GM18502 (cell line): ENCODE results near the gene NOL4L.
"Not testable (repeated sequence)": the region's sequence is repeated elsewhere in the genome, so short reads cannot be mapped to it uniquely, and the experiment has no call there.

ENCODE experiments used
- ATAC-seq: cut with Tn5 transposase; IDR thresholded peaks from one replicate; pipeline ENCODE4 v1.9.1; 2021; ENCODE audit warnings: mild to moderate bottlenecking; ENCODE audit not compliant: unreplicated experiment, poor library complexity

NOL4L gene

DNA sequence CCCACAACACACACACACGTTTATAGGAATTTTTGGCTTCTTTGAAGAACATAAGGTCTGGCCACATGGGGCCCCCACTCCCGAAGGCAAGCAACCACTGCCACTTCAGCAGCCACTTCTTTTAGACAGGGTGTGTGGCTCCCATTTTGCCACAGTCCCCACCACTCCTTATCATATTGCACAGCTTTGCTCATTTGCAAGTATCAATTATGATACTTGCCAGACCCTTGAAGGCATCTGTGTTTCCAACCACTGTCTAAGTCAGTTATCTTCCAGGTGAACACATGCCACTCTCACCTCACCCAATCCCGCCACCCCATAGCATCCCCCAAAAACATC, 73.1 kb downstream of the NOL4L start:
- ATAC-seq = no peak

DNA sequence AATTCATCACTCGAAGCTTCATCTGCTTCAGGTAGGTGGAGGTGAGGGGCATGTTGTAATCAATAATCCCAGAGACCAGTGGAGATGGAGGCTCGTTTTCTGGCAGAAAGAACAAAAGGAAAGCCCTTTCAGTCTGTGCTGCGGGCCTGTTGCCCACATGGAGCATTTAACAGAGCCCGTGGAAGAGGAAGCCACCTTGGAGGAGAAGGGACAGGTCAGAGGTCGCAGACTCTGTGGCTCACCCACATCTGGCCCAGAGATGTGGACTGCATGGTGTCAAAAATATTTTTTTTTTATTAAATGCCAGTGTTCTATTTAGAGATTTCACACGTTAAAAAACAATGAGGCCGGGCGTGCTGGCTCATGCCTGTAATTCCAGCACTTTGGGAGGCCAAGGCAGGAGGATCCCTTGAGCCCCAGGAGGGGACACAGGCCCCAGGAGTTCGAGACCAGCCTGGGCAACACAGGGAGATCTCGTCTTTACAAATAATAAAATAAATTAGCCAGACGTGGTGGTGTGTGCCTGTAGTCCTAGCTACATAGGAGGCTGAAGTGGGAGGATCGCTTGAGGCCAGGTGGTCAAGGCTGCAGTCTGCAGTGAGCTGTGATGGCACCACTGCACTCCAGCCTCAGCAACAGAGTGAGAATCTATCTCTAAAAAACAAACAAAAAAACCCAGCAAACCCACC, 73.6 kb downstream of the NOL4L start:
- no peak for ATAC-seq

DNA sequence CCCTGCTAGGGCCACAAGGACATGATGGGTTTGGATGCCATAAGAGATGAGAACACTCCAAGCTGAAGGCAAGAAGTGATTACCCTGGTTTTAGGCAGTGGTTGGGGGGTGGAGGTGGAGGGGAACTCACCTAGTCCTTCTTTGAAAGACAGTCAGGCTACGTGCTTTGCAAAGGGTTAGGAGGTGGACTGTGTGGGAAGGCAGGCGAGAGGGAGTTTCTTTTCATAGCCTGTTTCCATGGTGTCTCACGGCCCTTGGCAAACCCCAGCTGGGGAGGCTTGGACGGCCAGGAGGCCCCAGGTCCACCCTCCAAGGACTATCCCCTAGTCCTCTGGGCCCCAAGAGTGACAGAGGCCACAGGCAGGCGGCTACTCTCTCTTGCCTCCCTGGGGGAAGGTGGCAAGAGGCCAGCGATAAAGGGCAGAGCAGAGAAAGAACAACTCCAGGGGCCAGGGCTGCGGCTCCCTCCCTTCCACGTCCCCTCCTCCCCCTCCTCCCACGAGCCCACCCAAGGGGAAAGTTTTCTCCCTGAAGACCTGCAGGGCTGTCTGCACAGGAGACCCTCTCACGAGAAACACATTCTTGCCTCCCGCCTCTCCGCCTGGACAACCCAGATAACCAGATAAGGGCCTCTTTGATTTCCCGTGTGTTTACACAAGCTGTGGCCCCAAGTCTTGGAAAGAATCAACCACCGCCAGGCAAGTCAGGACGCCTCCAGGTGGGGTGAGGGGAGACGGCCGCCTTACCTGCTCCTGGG, 74.4 kb downstream of the NOL4L start:
- ATAC-seq = no peak

DNA sequence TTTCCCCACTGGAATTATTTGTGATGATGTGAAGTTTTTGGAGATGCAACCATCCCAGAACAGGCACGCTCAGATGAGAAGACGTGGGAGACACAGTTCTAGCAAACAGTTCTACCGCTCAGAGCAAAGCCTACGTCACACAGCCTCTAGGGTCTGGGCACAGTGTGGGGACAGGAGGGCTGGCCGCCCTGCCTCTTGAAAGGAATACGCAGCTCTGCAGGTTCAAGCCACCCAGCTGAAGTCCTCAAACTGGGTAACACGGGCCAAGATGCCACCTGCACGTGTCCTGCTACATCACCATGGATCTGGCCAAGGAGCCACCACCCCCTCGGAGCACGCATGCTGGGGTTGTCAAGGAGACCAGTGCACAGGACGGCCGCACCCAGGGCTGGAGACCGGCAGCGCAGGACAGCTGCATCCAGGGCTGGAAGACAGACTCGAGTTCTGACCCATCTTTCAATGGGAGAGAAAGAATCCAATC, 75.0 kb downstream of the NOL4L start:
- no peak for ATAC-seq

DNA sequence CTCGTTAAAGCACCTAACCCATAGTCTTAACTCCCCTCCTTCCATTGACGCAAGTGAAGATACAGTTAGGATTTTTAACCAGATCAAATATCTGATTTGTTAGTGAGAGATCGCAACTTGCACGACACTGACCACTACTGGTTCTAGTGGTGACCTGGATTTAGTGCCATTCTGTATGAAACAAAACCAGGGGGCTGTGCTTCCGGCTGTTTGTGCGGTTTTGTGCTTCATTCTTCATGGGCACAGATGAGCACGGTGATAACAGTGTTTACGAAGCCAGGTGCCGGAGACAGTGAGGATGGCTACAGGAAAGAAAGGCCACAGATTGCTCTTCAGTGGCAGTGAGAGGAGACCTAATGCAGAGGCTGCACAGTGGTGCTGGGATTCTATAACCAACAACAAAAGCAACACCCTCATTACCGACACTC, 75.5 kb downstream of the NOL4L start:
- no peak for ATAC-seq

DNA sequence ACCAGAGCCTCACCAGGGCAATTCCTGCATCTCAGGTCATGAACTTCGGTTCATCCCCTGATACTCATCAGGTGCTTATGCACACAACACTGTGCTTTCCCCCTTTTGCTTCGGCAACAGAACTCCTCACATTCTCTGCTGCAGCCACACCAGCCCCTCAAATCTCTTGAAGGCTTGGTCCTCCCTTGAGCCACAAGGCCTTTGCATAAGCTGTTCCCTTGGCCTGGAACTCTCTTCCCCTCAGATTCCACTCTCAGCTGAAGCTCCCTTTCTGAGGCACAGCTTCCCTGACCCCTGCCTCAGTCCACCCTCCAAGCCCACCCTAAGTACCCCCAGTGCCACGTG, 76.4 kb downstream of the NOL4L start:
- no peak for ATAC-seq

DNA sequence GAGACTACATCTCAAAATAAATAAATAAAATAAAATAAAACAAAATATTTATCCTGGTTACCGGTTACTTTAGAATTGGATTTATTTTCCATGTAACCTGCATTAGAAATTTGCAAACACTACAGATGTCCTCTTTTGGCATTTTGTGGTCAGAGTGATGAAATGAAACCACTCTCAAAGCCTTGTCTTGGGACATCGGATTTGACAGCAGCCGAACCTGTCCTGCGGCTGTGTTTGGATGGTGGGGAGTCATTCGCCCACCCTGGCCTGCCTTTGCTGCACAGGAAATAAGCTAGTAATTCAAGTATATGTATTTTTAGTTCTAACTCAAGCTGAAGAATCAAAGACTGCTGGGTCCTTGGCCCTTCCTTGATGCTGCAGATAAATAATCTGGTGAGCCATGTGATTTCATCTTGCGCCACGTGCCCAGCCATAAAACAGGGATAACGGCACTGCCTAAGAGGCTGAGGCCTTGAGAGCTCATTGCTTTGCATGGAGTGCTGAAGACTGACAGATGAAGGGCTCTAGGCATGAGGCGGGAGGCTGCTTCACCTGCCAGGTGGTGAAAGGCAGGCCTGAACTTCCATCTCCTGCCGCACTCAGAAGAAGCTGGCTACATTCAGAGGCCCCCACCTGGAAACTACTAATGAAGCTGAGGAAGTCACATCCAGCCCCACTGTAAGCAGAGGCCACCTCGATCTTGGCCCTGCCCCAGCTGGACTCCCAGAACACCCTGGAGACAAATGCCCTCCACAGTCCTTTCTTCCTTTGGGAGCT, 76.9 kb downstream of the NOL4L start:
- ATAC-seq = no peak

DNA sequence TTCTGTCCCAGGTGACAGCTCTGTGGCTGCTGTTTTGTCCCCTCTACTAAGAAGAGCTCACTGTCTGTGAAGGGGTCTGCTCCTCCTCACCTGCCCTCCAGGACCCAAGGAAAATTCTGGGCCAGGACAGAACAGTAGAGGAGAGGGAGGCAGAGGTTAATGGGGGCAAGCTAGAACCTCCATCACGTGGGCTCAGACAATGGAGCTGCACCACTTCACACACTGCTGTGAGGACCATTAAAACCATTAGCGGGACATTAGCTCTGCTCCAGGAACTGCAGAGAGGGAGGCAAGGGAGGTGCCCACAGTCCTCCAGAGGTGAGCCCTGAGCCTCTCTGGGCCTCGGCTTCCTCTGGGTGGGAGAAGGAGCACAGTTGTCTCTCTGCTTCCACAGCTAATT, 78.4 kb downstream of the NOL4L start:
- no peak for ATAC-seq

DNA sequence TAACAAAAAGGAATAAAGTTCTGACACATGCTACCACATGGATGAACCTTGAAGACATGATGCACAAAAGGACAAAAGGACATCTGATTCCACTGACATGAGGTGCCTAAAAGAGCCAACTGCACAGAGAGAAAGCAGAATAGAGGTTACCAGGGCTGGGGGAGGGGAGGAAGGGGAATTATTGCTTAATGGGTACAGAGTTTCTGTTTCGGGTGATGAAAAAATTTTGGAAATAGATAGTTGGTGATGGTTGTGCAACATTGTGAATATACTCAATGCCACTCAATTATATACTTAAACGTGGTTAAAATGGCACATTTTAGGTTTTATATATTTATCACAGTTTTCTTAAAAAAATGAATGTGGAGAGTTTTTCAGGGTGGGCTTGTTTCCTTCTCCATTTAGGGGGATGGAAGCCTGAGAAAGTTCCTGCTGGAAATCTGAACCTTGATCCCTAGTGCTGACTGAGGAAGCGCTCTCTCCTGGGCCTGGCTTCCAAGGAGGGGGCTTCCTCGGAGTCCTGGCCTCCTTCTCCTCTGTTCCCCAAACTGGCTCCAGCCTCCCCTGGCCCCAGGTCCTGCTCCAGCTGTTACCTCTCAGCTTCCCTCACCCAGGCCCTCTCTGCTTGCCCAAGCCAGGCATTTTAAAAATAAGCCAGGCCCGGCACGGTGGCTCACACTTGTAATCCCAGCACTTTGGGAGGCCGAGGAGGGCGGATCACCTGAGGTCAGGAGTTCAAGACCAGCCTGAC, 79.2 kb downstream of the NOL4L start:
- no peak for ATAC-seq

DNA sequence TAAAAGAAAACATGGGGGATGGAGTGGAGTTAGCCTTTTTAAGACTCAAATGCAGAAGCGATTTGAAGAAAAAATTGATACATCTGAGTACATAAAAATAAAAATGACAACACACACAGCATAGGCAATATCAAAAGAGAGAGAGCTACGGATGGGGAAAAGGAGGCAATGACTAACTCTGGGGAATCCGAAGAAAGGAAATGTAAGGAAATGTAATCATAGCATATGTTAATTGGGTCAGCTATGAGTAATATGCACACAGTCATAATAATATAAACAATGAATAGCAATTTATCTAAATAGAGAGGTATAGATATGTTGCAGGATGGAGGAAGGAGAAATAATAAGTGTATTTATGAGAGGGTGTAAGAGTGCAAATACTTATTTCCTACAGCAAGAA, 83.4 kb downstream of the NOL4L start:
- no peak for ATAC-seq

DNA sequence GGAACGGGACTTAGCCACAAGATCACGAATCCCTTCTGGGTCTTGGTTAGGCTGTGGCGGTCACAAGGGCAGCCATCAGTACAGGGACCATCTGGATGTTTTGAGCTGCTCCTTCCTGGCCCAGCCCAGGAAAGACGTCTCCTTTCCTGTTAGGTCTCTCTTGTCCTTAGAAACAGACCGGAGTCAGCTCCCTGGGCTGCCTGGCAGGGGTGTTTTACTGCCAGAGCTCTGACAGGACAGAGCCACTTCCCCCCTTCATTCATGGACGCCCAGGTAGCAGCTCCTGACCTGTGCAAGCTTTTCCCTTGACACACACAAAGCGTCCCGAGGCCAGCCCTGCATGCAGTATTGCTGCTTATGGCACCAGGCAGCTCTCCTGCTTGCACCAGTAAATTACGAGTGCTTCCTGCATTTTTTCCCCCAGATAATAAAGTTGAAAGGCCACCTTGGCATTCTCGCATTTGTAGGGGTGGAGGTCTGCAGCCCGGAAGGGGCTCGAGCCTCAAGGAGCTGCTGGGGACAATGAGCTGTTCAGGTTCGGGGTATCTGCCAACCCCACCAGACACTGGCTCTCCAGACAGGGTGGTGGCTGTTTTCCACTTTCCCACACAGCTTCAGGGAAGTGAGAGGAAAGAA, 87.4 kb downstream of the NOL4L start:
- no peak for ATAC-seq

DNA sequence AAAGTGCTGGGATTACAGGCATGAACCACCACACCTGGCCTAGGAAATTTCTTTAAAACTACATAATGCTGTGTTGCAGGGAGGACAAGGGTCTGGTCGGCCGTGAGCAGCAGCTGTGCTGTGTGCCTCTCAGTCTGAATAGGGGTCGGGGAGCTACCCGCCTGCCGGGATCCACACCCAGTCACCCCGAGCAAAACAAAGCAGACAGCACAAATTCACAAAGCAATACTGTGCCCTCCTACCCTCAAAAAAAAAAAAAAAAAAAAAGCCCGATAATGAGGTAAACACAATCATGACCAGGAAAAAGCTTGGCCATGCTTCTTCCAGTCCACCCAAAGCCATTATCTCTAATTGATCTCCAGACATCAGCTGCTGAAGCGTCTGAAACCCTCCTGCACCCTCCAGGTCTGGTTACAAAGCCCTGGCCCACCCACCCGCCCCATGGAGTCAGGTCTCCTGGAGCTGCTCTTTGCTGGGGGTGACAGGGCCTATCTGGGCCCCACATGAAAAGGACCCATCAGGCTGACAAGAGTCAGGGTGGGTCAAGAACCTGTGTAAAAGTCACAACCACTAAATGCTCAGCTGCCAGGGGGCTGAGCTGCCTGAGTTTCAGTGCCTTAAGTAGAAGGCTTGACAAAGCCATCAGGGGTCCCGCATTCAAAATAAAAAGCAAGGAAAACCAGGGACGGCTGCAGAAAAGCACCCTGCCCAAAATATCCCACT, 88.2 kb downstream of the NOL4L start:
- no peak for ATAC-seq

DNA sequence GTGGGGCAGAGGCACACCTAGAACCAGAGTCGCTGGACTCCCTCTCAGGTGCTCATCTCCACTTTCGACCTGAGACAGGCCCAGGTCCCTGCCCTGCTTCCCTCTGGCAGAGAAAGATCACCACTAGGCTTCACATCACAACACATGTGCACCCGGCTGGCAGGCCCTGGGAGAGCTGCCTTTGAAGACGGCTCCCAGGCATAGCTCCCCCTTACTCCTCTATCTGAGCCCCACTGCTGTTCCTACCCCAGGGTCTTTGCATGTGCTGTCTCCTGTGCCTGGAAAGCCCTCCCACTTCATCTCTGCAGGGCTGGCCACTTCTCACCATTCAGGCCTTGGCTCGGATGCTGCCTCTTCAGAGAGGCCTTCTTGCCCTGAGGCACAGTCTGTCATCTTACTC, 89.2 kb downstream of the NOL4L start:
- ATAC-seq = no peak

DNA sequence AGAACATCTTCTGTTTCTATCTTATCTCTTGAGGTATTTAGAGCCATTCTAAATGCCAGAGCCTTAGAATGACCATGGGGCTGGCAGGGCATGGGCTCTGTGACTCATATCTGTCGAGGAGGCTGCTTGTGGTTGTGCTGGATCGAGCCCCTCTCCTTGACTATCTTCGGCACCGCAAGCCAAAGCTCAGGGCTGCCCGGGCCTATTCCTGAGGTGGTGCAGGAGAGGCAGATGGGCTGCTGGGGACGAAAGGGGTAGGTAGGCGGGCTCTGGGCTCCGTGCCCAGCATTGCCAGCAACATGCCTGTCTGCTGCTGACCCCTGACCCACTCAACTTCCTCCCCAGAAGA, 89.9 kb downstream of the NOL4L start:
- ATAC-seq = no peak

DNA sequence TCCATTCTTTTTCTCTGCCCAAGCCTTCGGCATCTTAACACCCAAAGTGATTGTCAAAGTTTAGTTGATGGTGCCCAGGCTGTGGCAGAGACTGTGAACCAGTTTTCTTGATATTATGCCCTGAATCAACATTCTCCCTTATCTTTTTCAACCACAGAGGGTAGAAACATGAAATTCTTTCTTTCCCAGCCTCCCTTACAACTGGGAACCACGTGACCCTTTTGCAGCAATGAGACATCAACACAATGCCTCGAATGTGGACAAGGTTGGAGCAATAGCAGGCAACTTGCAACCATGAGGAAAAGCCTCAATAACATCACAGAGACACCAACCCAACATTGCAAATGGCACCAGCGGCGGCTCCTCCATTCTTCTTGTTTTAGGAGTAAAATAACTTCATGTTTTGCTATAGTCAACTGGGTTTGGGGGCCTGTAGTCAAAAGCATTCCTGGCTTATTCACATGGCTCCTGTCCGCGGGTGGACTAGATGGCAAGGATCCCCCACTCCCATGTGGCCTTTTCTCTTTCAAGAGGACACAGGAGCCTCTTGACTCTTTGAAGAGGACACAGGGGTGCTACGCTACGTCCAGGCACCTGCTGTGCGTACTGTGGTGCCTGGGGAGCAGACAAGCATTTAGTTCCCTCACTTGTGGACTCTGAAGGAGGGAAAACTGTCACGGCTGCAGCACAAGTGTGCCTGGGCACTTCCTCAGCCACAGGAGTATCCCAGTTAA, 90.5 kb downstream of the NOL4L start:
- no peak for ATAC-seq

DNA sequence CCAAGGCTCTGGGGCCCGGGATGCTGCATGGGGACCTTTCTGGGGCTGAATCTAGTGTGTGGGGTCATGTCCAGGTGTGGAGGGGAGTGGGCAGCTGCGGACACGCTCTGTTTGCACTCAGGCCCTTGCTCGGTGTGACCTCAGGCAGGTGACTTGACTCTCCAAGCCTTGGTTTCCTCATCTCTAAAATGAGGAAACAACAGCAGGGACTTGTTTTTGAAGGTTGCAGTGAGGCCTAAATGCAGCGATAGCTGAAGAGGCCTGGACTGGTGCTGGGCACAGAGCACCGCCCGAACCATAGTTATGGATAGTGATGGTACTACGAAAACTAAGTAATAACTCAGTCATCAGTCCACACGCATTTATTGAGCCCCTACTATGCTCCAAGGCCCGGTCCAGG, 91.8 kb downstream of the NOL4L start:
- no peak for ATAC-seq

DNA sequence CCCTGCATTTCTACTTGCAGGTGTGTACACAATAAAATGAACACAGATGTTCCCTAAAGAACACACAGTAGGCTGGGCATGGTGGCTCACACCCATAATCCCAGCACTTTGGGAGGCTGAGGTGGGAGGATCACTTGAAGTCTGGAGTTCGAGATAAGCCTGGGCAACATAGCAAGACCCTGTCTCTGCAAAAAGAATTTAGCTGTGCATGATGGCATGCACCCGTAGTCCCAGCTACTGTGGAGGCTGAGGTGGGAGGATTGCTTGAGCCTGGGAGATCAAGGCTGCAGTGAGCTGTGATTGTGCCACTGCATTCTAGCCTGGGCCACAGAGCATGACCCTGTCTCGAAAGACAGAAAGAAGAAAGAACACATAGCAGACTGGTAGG, 93.4 kb downstream of the NOL4L start:
- not testable (repeated sequence) for ATAC-seq

DNA sequence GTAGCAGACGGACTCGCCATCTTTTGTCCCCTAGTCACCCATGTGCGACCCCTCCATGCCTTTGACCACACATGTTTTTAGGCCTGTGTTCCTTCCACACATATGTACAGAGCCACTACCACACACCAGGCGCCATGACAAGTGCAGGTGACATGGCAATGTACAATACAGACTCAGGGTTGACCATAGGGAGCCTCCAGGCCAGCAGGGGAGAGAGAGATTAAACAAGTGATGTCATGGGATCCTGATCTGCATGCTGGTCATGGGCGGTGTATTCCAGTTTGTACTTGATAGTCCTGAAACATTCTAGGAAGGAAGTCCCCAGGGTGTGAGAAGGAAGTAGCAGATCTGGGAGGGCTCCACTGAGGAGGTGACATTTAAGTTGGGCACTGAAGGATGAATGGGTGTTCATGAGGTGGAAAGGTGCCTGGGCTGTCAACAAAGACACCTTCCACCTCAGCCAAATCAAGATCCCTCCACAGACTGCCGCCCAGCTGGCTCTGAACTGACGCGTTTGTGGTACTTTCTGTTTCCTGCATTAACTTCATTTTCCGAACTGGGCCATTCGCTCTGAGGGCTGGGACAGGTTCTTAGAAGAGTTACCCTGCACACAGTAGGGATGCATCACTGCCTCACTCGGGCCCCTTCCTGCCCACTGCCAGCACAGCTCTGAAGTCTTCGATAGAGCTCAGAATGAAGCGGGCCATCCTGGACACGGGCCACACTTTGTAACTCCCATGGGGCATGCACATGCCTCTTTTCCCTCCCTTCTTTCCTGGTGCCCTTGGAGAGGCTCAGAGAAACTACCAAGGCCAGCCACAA, 94.0 kb downstream of the NOL4L start:
- ATAC-seq = no peak
